GM19324 (cell line): ENCODE data around the gene OAT.
A peak's percentile ranks its signal among the peaks of the same experiment; 100 is the strongest.
"Not testable (repeated sequence)": the region's sequence is repeated elsewhere in the genome, so short reads cannot be mapped to it uniquely, and the experiment has no call there.

Experiments used
- ATAC-seq: cut with Tn5 transposase; IDR thresholded peaks from one replicate; pipeline ENCODE4 v1.9.1; 2021; ENCODE audit warnings: mild to moderate bottlenecking, moderate library complexity; ENCODE audit not compliant: unreplicated experiment, low FRiP score

The OAT gene

GRCh38 chr10:124448696-124449169, 30.0 kb upstream of the OAT start:
- no peak for ATAC-seq

GRCh38 chr10:124447751-124448466, 29.2 kb upstream of the OAT start:
- no peak for ATAC-seq

GRCh38 chr10:124446830-124447750, 28.4 kb upstream of the OAT start:
- ATAC-seq: no peak

- ATAC-seq: not testable (repeated sequence)
These were observed 23.0 kb upstream of the OAT start for GRCh38 chr10:124441694-124442093.

GRCh38 chr10:124436191-124436638, 17.5 kb upstream of the OAT start:
- peak; percentile 71 for ATAC-seq

- ATAC-seq: not testable (repeated sequence)
These were observed 17.0 kb upstream of the OAT start for GRCh38 chr10:124435683-124436082.

GRCh38 chr10:124433461-124433860, 14.7 kb upstream of the OAT start:
- ATAC-seq: no peak

- no peak for ATAC-seq
These were observed 11.4 kb upstream of the OAT start for GRCh38 chr10:124430077-124430476.

GRCh38 chr10:124429576-124429975, 10.9 kb upstream of the OAT start:
- ATAC-seq: no peak

- no peak for ATAC-seq
These were observed 9.6 kb upstream of the OAT start for GRCh38 chr10:124428207-124428777.

- ATAC-seq: no peak
These were observed 6.7 kb upstream of the OAT start for GRCh38 chr10:124425227-124425962.

- no peak for ATAC-seq
These were observed 5.1 kb upstream of the OAT start for GRCh38 chr10:124423813-124424212.

GRCh38 chr10:124422742-124423141, 4.0 kb upstream of the OAT start:
- no peak for ATAC-seq

- ATAC-seq: no peak
These were observed 1.5 kb upstream of the OAT start for GRCh38 chr10:124420254-124420653.

- no peak for ATAC-seq
These were observed 912 bp upstream of the OAT start for GRCh38 chr10:124419635-124420034.

GRCh38 chr10:124417895-124418725, 613 bp downstream of the OAT start:
- ATAC-seq: peak; percentile 35

GRCh38 chr10:124416733-124417132, 2.0 kb downstream of the OAT start:
- ATAC-seq: no peak

- ATAC-seq: no peak
These were observed 3.5 kb downstream of the OAT start for GRCh38 chr10:124415210-124415609.

- ATAC-seq: no peak
These were observed 4.6 kb downstream of the OAT start for GRCh38 chr10:124414076-124414475.

GRCh38 chr10:124409696-124410095, 9.0 kb downstream of the OAT start:
- ATAC-seq: no peak
